ENCODE data around the gene OR10G7. TPM values are rescaled to one million over a fixed set of nuclear protein-coding genes. Genes with fewer than 3 reads are reported as not detected.
"Not testable (repeated sequence)": the region's sequence is repeated elsewhere in the genome, so short reads cannot be mapped to it uniquely, and the experiment has no call there.

Gene OR10G7
- total RNA-seq, 1 donor from 2014 or later, result not detected

- DNase-seq (ENCODE audit: low read depth, low spot score), result no peak
Measured at GRCh38 chr11:124043420-124043819, 2.3 kb upstream of the OR10G7 start.

- DNase-seq (ENCODE audit: low read depth, low spot score), result no peak
Measured at GRCh38 chr11:124039557-124039956, 1.6 kb downstream of the OR10G7 start.

GRCh38 chr11:124036666-124037065 is 4.5 kb downstream of the OR10G7 start:
- no peak for DNase-seq (ENCODE audit: low read depth, low spot score)

GRCh38 chr11:124026498-124026897 is 14.6 kb downstream of the OR10G7 start, which contains the start of gene OR10G8:
Gene OR10G8, plus strand, starts transcription at chr11:124026798. Its CDS starts 2,825 bp downstream, at chr11:124029623.
- no peak for DNase-seq (ENCODE audit: low read depth, low spot score)

- DNase-seq (ENCODE audit: low read depth, low spot score), result not testable (repeated sequence)
Measured at GRCh38 chr11:124015837-124016236, 25.3 kb downstream of the OR10G7 start.

- DNase-seq (ENCODE audit: low read depth, low spot score), result no peak
Measured at GRCh38 chr11:124012697-124013096, 28.4 kb downstream of the OR10G7 start, which contains the start of gene OR10G4. Gene OR10G4, plus strand, starts transcription at chr11:124012997. Its CDS starts 2,578 bp downstream, at chr11:124015575.

- DNase-seq (ENCODE audit: low read depth, low spot score), result no peak
Measured at GRCh38 chr11:123995119-123995518, 46.0 kb downstream of the OR10G7 start, which contains the start of gene OR10G6. Gene OR10G6, minus strand, starts transcription at chr11:123995161. Its CDS starts 0 bp downstream, at chr11:123995161.

Other genes starting within 250 kb of the OR10G7 start
- not detected in 2 replicates for gene OR6M1, start 235.0 kb downstream of the OR10G7 start, total RNA-seq
- gene TMEM225, start 155.7 kb downstream of the OR10G7 start, total RNA-seq, result not detected in 2 replicates
- gene OR8D4, start 139.2 kb downstream of the OR10G7 start, total RNA-seq, result 0.04 TPM in 1 of 2 replicates, not detected in the other
- not detected in 2 replicates for gene OR4D5, start 101.7 kb downstream of the OR10G7 start, total RNA-seq
- not detected in 2 replicates for gene OR6T1, start 97.5 kb downstream of the OR10G7 start, total RNA-seq
- not detected in 2 replicates for gene OR10S1, start 63.5 kb downstream of the OR10G7 start, total RNA-seq
- not detected in 2 replicates for gene OR10G6, start 46.2 kb downstream of the OR10G7 start, total RNA-seq
- 0.11 TPM in 1 of 2 replicates, not detected in the other for gene OR10G4, start 28.3 kb downstream of the OR10G7 start, total RNA-seq
- gene OR10G9, start 18.3 kb downstream of the OR10G7 start, total RNA-seq, result not detected in 2 replicates
- not detected in 2 replicates for gene OR10G8, start 14.5 kb downstream of the OR10G7 start, total RNA-seq
- gene VWA5A, start 74.1 kb upstream of the OR10G7 start, total RNA-seq, result 11.5 and 14.7 TPM in 2 replicates
- gene OR10D3, start 142.0 kb upstream of the OR10G7 start, total RNA-seq, result not detected in 2 replicates
- gene OR8G1, start 199.8 kb upstream of the OR10G7 start, total RNA-seq, result not detected in 2 replicates
- not detected in 2 replicates for gene OR8G5, start 215.1 kb upstream of the OR10G7 start, total RNA-seq

Measured in pulmonary artery endothelial cell (primary cell).